K562 (cell line): ENCODE data around the gene ZNF174. TPM values are rescaled to one million over a fixed set of nuclear protein-coding genes. Genes with fewer than 3 reads are reported as not detected.

ENCODE experiments used
- ATF7 ChIP-seq: fragments of 450-650 bp; IDR thresholded peaks from 2 replicates; pipeline ENCODE4 v1.7.1; 2014; ENCODE audit warnings: mild to moderate bottlenecking, moderate library complexity
- BCLAF1 ChIP-seq, 2 experiments: fragments of 450-650 bp in 1 of 2; IDR thresholded peaks; 2 replicates each; pipeline ENCODE4 v1.6.1; 2011 to 2017; ENCODE audit warnings: low read depth in 2 of 2, antibody characterized with exemption in 1 of 2, borderline replicate concordance in 1 of 2, low read length in 1 of 2, mild to moderate bottlenecking in 1 of 2, mixed read lengths in 1 of 2; ENCODE audit not compliant: control insufficient read depth in 1 of 2
- CBFB ChIP-seq: sonication (generic); formaldehyde crosslinking; IDR thresholded peaks from 2 replicates; pipeline ENCODE4 v1.4.0; 2020; ENCODE audit warnings: mild to moderate bottlenecking, missing genetic modification reagents
- CEBPB ChIP-seq: fragments of 450-650 bp; IDR thresholded peaks from 2 replicates; pipeline ENCODE4 v1.6.1; 2016; ENCODE audit warnings: missing genetic modification characterization, missing compliant biosample characterization
- CTBP1 ChIP-seq: fragments of 450-650 bp; IDR thresholded peaks from 2 replicates; pipeline ENCODE4 v1.6.1; 2016; ENCODE audit warnings: borderline replicate concordance
- DACH1 ChIP-seq: fragments of 450-650 bp; IDR thresholded peaks from 2 replicates; pipeline ENCODE4 v1.6.1; 2018; ENCODE audit not compliant: partially characterized antibody
- FOXM1 ChIP-seq, 2 experiments: fragments of 450-650 bp in 1 of 2; sonication (generic) in 1 of 2; formaldehyde crosslinking in 1 of 2; IDR thresholded peaks; 2 replicates each; pipeline versions ENCODE4 v1.6.1 to v1.9.0; 2017 to 2022; ENCODE audit warnings: low read depth in 2 of 2, mild to moderate bottlenecking in 2 of 2, missing genetic modification reagents in 1 of 2, moderate library complexity in 1 of 2
- GTF2E2 ChIP-seq: fragments of 200-800 bp; sonication (Bioruptor generic); IDR thresholded peaks from 2 replicates; pipeline ENCODE4 v1.6.1; 2016; ENCODE audit warnings: missing genetic modification characterization, missing compliant biosample characterization
- HMG20B ChIP-seq: fragments of 250-450 bp; sonication (Bioruptor Pico); IDR thresholded peaks from 2 replicates; pipeline ENCODE4 v1.5.0; 2021; ENCODE audit warnings: mild to moderate bottlenecking
- KLF16 ChIP-seq: IDR thresholded peaks from 2 replicates; pipeline ENCODE4 v1.6.1; 2016; ENCODE audit warnings: antibody characterized with exemption
- MCM3 ChIP-seq: fragments of 450-650 bp; IDR thresholded peaks from 2 replicates; pipeline ENCODE4 v1.6.1; 2016
- MXI1 ChIP-seq: IDR thresholded peaks from 2 replicates; pipeline ENCODE4 v1.6.1; 2011; ENCODE audit warnings: low read depth, mild to moderate bottlenecking, improper control_type of control experiment, low read length
- RAD21 ChIP-seq, 2 experiments: fragments of 250-450 bp in 1 of 2; fragments of 450-650 bp in 1 of 2; sonication (Bioruptor Pico) in 1 of 2; formaldehyde crosslinking in 1 of 2; IDR thresholded peaks in 1 of 2; conservative IDR thresholded peaks in 1 of 2; 2 replicates each; pipeline versions ENCODE4 v1.4.0 to v1.8.0; 2020 to 2022; ENCODE audit warnings: mild to moderate bottlenecking in 2 of 2, moderate library complexity in 1 of 2
- TEAD1 ChIP-seq, 2 experiments: fragments of 450-650 bp in 1 of 2; sonication (generic) in 1 of 2; formaldehyde crosslinking; IDR thresholded peaks; 2 replicates each; pipeline versions ENCODE4 v1.4.0 to v1.8.0; 2020 to 2022; ENCODE audit warnings: mild to moderate bottlenecking in 2 of 2, missing genetic modification reagents in 1 of 2
- XRCC4 ChIP-seq: IDR thresholded peaks from one replicate; pipeline ENCODE4 v1.6.1; 2011; ENCODE audit not compliant: insufficient read depth, insufficient read length; ENCODE audit errors: extremely low read depth
- ZFX ChIP-seq: sonication (generic); formaldehyde crosslinking; IDR thresholded peaks from 2 replicates; pipeline ENCODE4 v1.8.0; 2022; ENCODE audit warnings: mild to moderate bottlenecking, missing genetic modification reagents, moderate library complexity
- ZNF197 ChIP-seq: fragments of 200-800 bp; sonication (Bioruptor generic); IDR thresholded peaks from 2 replicates; pipeline ENCODE4 v1.6.1; 2016; ENCODE audit warnings: low read depth, missing genetic modification characterization, missing compliant biosample characterization
- ZNF324 ChIP-seq: fragments of 250-450 bp; sonication (Bioruptor Pico); IDR thresholded peaks from 2 replicates; pipeline ENCODE4 v1.4.0; 2020; ENCODE audit warnings: mild to moderate bottlenecking
- polyA plus RNA-seq, 8 experiments: library from polyadenylated mRNA; depleted of rRNA in 4 of 8; stranded (reverse) in 5 of 8; unstranded in 3 of 8; fragments of >200 nt; fragmentation: Nextera tagmentation in 2 of 8; fragmentation: Illumina TruSeq in 1 of 8; extraction: Ambion mirVana in 2 of 8; extraction: Trizol in 1 of 8; gene quantifications; 2 replicates each; pipeline versions ENCODE4 v1.2.1 to v1.2.3, GENCODE V29; 2011 to 2014; ENCODE audit warnings: inconsistent platforms in 1 of 8, missing spikeins in 1 of 8
- total RNA-seq, 7 experiments: library from RNA; depleted of rRNA in 6 of 7; stranded (reverse); fragments of >200 nt in 6 of 7; fragmentation: Illumina TruSeq in 2 of 7; extraction: Trizol in 2 of 7; gene quantifications; 2 replicates each; pipeline versions ENCODE4 v1.2.1 to v1.2.3, GENCODE V29; 2011 to 2021; ENCODE audit warnings: low replicate concordance in 1 of 7
- TF ChIP-seq, protein P1 (sequence below): fragments of 150-350 bp; conservative IDR thresholded peaks from 2 replicates; pipeline ENCODE4 v1.6.1; 2014; ENCODE audit warnings: low read length
- TF ChIP-seq, protein P2 (sequence below): fragments of 450-650 bp; IDR thresholded peaks from 2 replicates; pipeline ENCODE4 v1.6.1; 2016

The ZNF174 gene
- total and polyA plus RNA-seq, 9 of the 15 experiments (the other 6 are each of a cell fraction or from before 2014, with no cell fraction given), result 5.1 to 19.1 (median 12.5) TPM

GRCh38 chr16:3400779-3401688, at the start of gene ZNF174, which contains the start of gene ZSCAN32 (continued):
- TF ChIP-seq BCLAF1 (IDR thresholded peaks at IDR 0.05; ENCODE audit: borderline replicate concordance in 1 of 2, control insufficient read depth in 1 of 2, low read depth in 2 of 2, low read length in 1 of 2) (0 out of 4 replicates have a peak, but pooled peaks of 1 of the 2 experiments have one; percentile 22), MXI1 (peak; percentile 14; the same call in 1 of the 2 replicates), RAD21 (CRISPR knock-in tag; conservative IDR thresholded peaks at IDR 0.05 in 1 of 2, IDR thresholded peaks at IDR 0.05 in 1 of 2) (peak in 1 of 2 experiments; percentile 19; a peak in 2 of 4 replicates), ZNF324 (CRISPR knock-in tag) (no peak), CEBPB (no peak), CBFB (CRISPR knock-in tag) (no peak; the same call in 1 of the 2 replicates), FOXM1 (IDR thresholded peaks at IDR 0.05; ENCODE audit: low read depth) (peak; percentile 75), FOXM1 (CRISPR knock-in tag; IDR thresholded peaks at IDR 0.05; ENCODE audit: low read depth) (no peak), ATF7 (peak; percentile 92), TEAD1 (CRISPR knock-in tag; IDR thresholded peaks at IDR 0.05) (peak in 1 of 2 experiments; percentile 66; a peak in 1 of 4 replicates), ZNF197 (0 out of 2 replicates have a peak, but pooled peaks have one; percentile 76), DACH1 (no peak), GTF2E2 (tag) (peak; percentile 66), ZFX (CRISPR knock-in tag) (peak; percentile 97), CTBP1 (peak; percentile 82; the same call in 1 of the 2 replicates), MCM3 (no peak), HMG20B (no peak), XRCC4 (no peak), KLF16 (no peak)
- TF ChIP-seq, protein P1, sequence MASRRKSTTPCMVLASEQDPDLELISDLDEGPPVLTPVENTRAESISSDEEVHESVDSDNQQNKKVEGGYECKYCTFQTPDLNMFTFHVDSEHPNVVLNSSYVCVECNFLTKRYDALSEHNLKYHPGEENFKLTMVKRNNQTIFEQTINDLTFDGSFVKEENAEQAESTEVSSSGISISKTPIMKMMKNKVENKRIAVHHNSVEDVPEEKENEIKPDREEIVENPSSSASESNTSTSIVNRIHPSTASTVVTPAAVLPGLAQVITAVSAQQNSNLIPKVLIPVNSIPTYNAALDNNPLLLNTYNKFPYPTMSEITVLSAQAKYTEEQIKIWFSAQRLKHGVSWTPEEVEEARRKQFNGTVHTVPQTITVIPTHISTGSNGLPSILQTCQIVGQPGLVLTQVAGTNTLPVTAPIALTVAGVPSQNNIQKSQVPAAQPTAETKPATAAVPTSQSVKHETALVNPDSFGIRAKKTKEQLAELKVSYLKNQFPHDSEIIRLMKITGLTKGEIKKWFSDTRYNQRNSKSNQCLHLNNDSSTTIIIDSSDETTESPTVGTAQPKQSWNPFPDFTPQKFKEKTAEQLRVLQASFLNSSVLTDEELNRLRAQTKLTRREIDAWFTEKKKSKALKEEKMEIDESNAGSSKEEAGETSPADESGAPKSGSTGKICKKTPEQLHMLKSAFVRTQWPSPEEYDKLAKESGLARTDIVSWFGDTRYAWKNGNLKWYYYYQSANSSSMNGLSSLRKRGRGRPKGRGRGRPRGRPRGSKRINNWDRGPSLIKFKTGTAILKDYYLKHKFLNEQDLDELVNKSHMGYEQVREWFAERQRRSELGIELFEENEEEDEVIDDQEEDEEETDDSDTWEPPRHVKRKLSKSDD, result 0 out of 2 replicates have a peak, but pooled peaks have one; percentile 23
- TF ChIP-seq, protein P2, sequence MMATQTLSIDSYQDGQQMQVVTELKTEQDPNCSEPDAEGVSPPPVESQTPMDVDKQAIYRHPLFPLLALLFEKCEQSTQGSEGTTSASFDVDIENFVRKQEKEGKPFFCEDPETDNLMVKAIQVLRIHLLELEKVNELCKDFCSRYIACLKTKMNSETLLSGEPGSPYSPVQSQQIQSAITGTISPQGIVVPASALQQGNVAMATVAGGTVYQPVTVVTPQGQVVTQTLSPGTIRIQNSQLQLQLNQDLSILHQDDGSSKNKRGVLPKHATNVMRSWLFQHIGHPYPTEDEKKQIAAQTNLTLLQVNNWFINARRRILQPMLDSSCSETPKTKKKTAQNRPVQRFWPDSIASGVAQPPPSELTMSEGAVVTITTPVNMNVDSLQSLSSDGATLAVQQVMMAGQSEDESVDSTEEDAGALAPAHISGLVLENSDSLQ, result peak; percentile 100
